ENCODE data around the gene WHRN.

The WHRN gene

GRCh38 chr9:114499528-114499927 is 5.7 kb downstream of the WHRN start:
- no peak for TF ChIP-seq CTCF (IDR thresholded peaks at IDR 0.05; ENCODE audit: borderline replicate concordance, insufficient read depth, low read depth, low read length)
- no peak overlapping the region for H3K4me3 ChIP-seq (ENCODE audit: low read depth, low read length)

GRCh38 chr9:114497727-114498382 is 7.4 kb downstream of the WHRN start:
- H3K4me3 ChIP-seq (ENCODE audit: low read depth, low read length): no peak overlapping the region
- TF ChIP-seq CTCF (IDR thresholded peaks at IDR 0.05; ENCODE audit: borderline replicate concordance, insufficient read depth, low read depth, low read length): no peak

- no peak for TF ChIP-seq CTCF (IDR thresholded peaks at IDR 0.05; ENCODE audit: borderline replicate concordance, insufficient read depth, low read depth, low read length)
- H3K4me3 ChIP-seq (ENCODE audit: low read depth, low read length): no peak overlapping the region
These were observed 8.0 kb downstream of the WHRN start for GRCh38 chr9:114497236-114497635.

- TF ChIP-seq CTCF (IDR thresholded peaks at IDR 0.05; ENCODE audit: borderline replicate concordance, insufficient read depth, low read depth, low read length): no peak
- no peak overlapping the region for H3K4me3 ChIP-seq (ENCODE audit: low read depth, low read length)
These were observed 9.3 kb downstream of the WHRN start for GRCh38 chr9:114496011-114496410.

- H3K4me3 ChIP-seq (ENCODE audit: low read depth, low read length): no peak overlapping the region
- TF ChIP-seq CTCF (IDR thresholded peaks at IDR 0.05; ENCODE audit: borderline replicate concordance, insufficient read depth, low read depth, low read length): no peak
These were observed 10.3 kb downstream of the WHRN start for GRCh38 chr9:114494776-114495569.

- TF ChIP-seq CTCF (IDR thresholded peaks at IDR 0.05; ENCODE audit: borderline replicate concordance, insufficient read depth, low read depth, low read length): no peak
- H3K4me3 ChIP-seq (ENCODE audit: low read depth, low read length): no peak overlapping the region
These were observed 11.6 kb downstream of the WHRN start for GRCh38 chr9:114493521-114494184.
